Activated naive CD4-positive, alpha-beta T cell treated with anti-CD3 and anti-CD28 coated beads for 36 hours (primary cell): ENCODE measurements around the gene FBLN7. TPM values are rescaled to one million over a fixed set of nuclear protein-coding genes. Genes with fewer than 3 reads are reported as not detected.

Experiments used
- CTCF ChIA-PET: fragments of 350-600 bp; sonication (Branson Sonifier 250); formaldehyde crosslinking; loops from one replicate; lab custom pipeline; 2021; ENCODE audit warnings: antibody characterized with exemption; lab: Charles Lee
- DNase-seq: peaks from one replicate; pipeline ENCODE4 v3.0.0-alpha.2; 2020
- H3K27ac Mint-ChIP-seq: one replicate; pipeline ENCODE4 v1.8.0; 2021; ENCODE audit warnings: mild to moderate bottlenecking, mixed read lengths
- H3K27me3 Mint-ChIP-seq: one replicate; pipeline ENCODE4 v1.8.0; 2021; ENCODE audit warnings: low read depth, mixed read lengths
- H3K36me3 Mint-ChIP-seq: one replicate; pipeline ENCODE4 v1.8.0; 2021; ENCODE audit warnings: low read depth, mixed read lengths
- H3K4me1 Mint-ChIP-seq: one replicate; pipeline ENCODE4 v1.8.0; 2021; ENCODE audit warnings: low read depth, mixed read lengths
- H3K4me3 Mint-ChIP-seq: one replicate; pipeline ENCODE4 v1.8.0; 2021; ENCODE audit warnings: mild to moderate bottlenecking, moderate library complexity, mixed read lengths
- H3K9me3 Mint-ChIP-seq: one replicate; pipeline ENCODE4 v1.8.0; 2021; ENCODE audit warnings: mixed read lengths
- intact Hi-C: fragments of 100-400 bp; cut with micrococcal nuclease; formaldehyde crosslinking; loops from one replicate; pipeline ENCODE4 v1.15.1; 2023
- total RNA-seq, 2 experiments: library from RNA; stranded (reverse); gene quantifications; one replicate each; pipeline ENCODE4 v1.2.3, GENCODE V29; 2021

The FBLN7 gene
- total RNA-seq, 2 experiments from 2014 or later: 34.5 to 39.0 TPM

DNA sequence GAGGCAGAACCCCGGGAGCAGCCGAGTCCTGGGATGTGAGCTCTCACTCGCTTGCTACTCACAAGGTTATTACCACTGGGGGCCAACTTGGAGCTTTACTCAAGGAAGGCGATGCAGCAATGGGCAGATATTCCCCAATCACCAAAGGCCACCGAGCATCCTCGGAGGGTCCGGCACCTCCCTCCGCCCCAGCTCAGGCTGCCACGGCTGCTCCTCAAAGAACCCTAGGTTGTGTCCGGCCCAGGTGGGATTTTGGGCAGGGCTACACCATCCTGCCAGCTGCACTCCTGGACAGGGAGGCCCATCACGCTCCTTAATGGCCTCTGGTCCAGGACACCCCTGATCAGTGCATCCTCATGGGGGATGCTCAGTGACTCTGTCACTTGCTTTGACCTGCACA lies 24.8 kb downstream of the FBLN7 start:
- H3K4me1 Mint-ChIP-seq: peaks cover 13% of the 10 kb centered on the region
- H3K9me3 Mint-ChIP-seq: no peaks in the 10 kb centered on the region
- no peak overlapping the region for H3K4me3 Mint-ChIP-seq
- no peaks in the 10 kb centered on the region for H3K36me3 Mint-ChIP-seq
- H3K27me3 Mint-ChIP-seq: no peaks in the 10 kb centered on the region
- intact Hi-C loops: no loop called here
- H3K27ac Mint-ChIP-seq: no peak overlapping the region
- no peak for DNase-seq
- CTCF ChIA-PET: interaction anchor here (0.6 kb wide), 1 partner anchor 178 kb away, joined by 3 read pairs; no protein-coding TSS in a partner anchor

DNA sequence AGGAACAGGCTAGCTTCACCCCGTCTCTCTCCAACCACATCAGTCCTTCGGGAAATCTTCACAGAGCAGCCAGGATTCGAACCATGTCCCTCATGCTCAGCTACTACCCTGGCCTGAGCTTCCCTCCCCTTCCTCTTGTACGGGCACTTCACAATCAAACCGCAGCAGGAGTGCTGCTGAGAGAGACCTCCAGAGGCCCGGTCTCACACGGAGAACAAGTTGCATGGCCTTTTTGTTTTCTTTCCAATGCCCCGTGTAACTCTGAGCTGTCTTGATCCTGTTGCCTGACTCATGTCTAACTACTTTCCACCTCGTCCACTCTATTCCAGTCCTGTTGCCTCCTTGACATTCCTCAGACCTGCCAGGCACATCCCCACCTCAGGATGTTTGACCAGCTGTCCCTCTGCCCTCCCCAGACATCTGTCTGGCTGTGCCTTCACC lies 25.4 kb downstream of the FBLN7 start:
- intact Hi-C loops: no loop called here
- no peak for DNase-seq
- Mint-ChIP-seq H3K4me1 (peaks cover 14% of the 10 kb centered on the region), H3K4me3 (no peak overlapping the region), H3K27me3 (no peaks in the 10 kb centered on the region), H3K27ac (no peak overlapping the region), H3K9me3 (no peaks in the 10 kb centered on the region), H3K36me3 (no peaks in the 10 kb centered on the region)
- CTCF ChIA-PET: no interaction called here

DNA sequence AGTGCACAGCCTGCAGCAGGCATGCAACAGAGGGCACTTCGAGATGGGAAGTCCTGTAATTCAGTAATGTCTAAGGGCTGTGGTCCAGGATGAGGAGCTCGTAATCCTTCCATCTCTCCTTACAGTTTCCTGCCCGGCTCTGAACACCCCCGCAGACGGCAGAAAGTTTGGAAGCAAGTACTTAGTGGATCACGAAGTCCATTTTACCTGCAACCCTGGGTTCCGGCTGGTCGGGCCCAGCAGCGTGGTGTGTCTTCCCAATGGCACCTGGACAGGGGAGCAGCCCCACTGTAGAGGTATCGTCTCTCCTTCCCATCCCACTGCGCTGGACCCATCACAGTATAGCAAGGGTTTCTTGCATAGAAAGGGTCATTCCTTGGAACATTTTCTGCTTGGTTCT lies 26.7 kb downstream of the FBLN7 start:
- H3K27ac Mint-ChIP-seq: no peak overlapping the region
- CTCF ChIA-PET: no interaction called here
- H3K27me3 Mint-ChIP-seq: no peaks in the 10 kb centered on the region
- intact Hi-C loops: no loop called here
- H3K4me1 Mint-ChIP-seq: peaks cover 14% of the 10 kb centered on the region
- no peaks in the 10 kb centered on the region for H3K36me3 Mint-ChIP-seq
- no peak overlapping the region for H3K4me3 Mint-ChIP-seq
- H3K9me3 Mint-ChIP-seq: no peaks in the 10 kb centered on the region
- DNase-seq: no peak

DNA sequence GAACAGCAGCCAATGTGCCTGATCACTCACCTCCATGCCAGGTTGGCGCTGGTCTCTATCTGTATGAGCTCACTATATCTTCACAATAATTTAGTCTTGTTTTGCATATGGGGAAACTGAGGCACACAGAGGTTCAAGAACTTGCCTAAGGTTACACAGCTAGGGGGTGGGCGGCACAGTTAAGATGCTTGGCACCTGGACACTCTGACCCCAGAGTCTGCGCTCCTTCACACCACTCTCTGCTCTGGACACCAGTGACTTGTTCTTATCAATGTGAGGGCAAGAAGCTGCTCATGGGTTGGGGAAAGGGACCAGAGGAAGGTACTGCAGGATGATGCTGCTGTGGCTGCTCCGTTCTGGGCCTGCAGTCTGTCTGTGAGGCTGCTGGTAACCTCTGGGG lies 27.1 kb downstream of the FBLN7 start:
- Mint-ChIP-seq H3K4me3 (no peak overlapping the region), H3K27me3 (no peaks in the 10 kb centered on the region), H3K27ac (peak overlapping the region; percentile 9), H3K9me3 (no peaks in the 10 kb centered on the region), H3K36me3 (no peaks in the 10 kb centered on the region), H3K4me1 (peaks cover 13% of the 10 kb centered on the region)
- DNase-seq: no peak
- intact Hi-C loops: no loop called here
- CTCF ChIA-PET: no interaction called here

DNA sequence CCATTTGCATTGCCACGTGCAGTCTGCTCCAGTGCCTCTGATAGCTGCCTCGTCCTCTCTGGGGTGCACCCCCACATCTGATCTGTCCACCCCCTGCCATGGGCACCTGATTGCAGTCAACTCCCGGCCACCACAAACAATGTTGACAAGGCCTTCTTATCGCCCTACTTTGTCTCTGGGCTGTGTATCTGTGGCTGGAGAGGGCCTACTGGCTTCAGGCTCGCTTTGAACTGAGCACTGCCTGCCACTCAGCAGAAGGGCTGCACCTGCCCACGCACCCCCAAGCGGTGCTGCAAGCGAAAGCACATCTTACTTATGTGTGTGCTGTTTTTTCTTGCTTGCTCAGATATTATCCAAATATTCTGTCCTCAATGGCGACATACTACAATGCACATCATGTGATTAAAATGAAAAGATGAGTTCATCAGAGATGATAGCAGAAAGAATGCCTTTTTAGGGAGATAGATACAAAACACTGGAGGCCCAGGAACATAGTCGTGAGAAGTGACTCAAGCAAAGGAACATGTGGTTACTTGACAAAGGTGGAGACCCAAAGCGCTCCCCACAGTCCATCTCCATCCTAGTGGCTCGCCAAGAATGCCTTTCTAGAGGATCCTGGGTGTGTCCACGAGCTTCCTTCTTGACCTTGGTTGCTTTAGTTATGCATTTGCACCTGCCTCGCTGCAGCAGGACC lies 28.8 kb downstream of the FBLN7 start:
- H3K27ac Mint-ChIP-seq: no peak overlapping the region
- H3K9me3 Mint-ChIP-seq: no peaks in the 10 kb centered on the region
- H3K36me3 Mint-ChIP-seq: no peaks in the 10 kb centered on the region
- H3K27me3 Mint-ChIP-seq: no peaks in the 10 kb centered on the region
- H3K4me1 Mint-ChIP-seq: peaks cover 11% of the 10 kb centered on the region
- H3K4me3 Mint-ChIP-seq: no peak overlapping the region
- DNase-seq: peak; percentile 39
- intact Hi-C loops: no loop called here
- CTCF ChIA-PET: no interaction called here

DNA sequence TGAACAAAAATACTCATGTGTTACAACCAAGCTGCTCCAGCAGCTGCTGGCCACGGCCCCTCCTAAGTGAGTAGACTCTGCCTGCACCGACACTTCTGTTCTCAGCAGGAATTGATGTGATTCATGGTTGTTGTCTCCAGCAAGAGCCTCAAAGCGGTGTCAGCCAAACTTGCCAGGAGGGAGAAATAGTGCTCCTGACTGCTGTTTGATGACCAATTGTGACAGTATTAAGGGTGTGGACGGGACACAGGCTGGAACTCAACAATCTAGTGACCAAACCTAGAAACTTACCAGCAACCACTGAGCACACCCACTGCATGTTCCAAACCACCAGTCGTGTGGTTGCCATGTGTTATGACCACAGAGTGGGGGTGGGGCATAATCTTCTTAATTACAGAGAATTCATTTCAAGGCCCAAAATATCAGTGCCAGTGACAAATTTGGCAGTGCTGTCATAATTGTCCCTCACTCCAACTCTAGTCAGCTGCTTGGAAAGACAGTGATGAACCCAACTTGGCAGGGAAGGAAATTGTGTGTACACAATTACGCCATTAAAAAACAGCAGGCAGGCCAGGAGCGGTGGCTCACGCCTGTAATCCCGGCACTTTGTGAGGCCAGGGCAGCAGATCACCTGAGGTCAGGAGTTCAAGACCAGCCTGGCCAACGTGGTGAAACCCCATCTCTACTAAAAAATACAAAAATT lies 30.4 kb downstream of the FBLN7 start:
- DNase-seq: no peak

DNA sequence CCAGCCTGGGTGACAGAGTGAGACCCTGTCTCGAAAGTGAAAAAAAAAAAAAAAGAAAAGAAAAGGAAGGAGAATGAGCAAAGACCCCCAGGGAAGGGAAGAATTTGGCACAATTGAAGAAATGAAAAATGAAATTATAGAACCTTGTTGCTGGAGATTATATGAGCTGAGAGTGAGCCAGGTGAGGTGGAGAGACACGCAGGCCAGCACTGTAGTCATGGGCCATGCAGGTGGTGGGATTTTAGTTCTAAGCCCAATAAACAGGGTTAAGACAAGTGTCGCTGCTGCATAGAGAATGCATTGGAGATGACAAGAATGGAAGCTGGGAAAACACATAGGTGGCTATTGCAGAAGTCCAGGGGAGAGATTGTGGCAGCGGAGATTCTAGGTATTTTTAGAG lies 32.3 kb downstream of the FBLN7 start:
- Mint-ChIP-seq H3K27me3 (no peaks in the 10 kb centered on the region), H3K27ac (no peak overlapping the region), H3K4me1 (peaks cover 35% of the 10 kb centered on the region), H3K4me3 (no peak overlapping the region), H3K36me3 (no peaks in the 10 kb centered on the region), H3K9me3 (no peaks in the 10 kb centered on the region)
- intact Hi-C loops: no loop called here
- CTCF ChIA-PET: interaction anchor here (0.8 to 0.9 kb wide), 2 partner anchors 9 to 12 kb away, joined by 3 read pairs; no protein-coding TSS in a partner anchor
- no peak for DNase-seq

More for the DNA sequence above, 30.4 kb downstream of the FBLN7 start:
- intact Hi-C loops: no loop called here
- Mint-ChIP-seq H3K27ac (no peak overlapping the region), H3K27me3 (no peaks in the 10 kb centered on the region), H3K4me1 (peaks cover 20% of the 10 kb centered on the region), H3K9me3 (no peaks in the 10 kb centered on the region), H3K36me3 (no peaks in the 10 kb centered on the region), H3K4me3 (no peak overlapping the region)
- CTCF ChIA-PET: no interaction called here

DNA sequence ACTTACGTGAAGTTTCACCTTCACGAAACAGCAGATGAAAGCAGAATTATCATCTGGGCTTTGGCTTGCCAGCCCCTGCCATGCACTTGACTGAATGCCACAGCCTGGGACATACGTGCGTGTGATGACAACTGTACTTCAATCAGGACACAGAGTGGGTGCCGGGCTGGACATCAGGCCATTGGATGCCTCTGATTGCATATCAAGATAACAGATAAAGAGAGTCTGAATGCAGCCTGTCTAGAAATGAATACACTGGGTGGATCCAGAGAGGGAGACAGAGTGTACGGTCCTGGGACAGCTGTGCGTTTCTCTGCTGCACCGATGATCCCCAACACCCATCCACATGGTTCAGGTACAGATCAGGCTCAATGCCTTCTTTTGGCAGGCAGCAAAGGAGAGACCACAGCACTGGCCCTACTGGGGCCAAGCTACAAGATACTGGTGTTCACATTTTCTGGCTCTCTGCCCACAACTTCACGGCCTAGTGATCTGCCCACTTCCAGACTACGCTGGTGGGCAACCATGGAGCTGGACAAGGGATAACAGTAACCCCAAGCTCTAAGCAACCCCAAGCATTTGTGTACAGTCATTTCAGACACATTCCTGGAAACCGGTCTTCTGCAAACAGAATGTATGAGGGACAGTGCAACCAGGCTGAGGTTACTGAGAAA lies 35.6 kb downstream of the FBLN7 start:
- no peaks in the 10 kb centered on the region for H3K9me3 Mint-ChIP-seq
- CTCF ChIA-PET: interaction anchor here (1.4 kb wide), 1 partner anchor 52 kb away, joined by 3 read pairs; no protein-coding TSS in a partner anchor

DNA sequence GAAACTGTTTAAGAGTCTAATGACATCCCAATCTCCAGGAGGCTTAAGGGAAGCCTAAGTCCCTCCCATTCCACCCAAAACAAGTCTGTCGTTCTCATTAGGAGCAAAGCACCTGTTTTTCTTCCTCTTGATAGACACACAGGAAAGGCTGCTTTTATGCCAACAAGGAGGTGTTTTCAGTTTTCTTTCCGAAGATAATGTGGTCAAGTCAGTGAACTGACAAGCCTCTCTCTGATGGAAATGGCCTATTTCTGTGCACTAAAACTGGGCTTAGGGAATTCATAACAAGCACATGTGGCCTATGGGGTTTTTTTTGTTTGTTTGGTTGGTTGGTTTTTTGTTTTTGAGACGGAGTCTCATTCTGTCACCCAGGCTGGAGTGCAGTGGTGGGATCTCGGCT lies 36.2 kb downstream of the FBLN7 start:
- Mint-ChIP-seq H3K27me3 (no peaks in the 10 kb centered on the region), H3K4me1 (peaks cover 39% of the 10 kb centered on the region), H3K4me3 (no peak overlapping the region), H3K27ac (no peak overlapping the region), H3K36me3 (no peaks in the 10 kb centered on the region), H3K9me3 (no peaks in the 10 kb centered on the region)
- no peak for DNase-seq
- intact Hi-C loops: no loop called here
- CTCF ChIA-PET: no interaction called here

More for the DNA sequence above, 35.6 kb downstream of the FBLN7 start:
- intact Hi-C loops: loop anchor here (1.0 kb wide), 1 partner anchor 9 kb away; no protein-coding TSS in a partner anchor
- H3K36me3 Mint-ChIP-seq: no peaks in the 10 kb centered on the region
- DNase-seq: no peak
- H3K27me3 Mint-ChIP-seq: no peaks in the 10 kb centered on the region
- peak overlapping the region; percentile 24 for H3K4me3 Mint-ChIP-seq
- H3K27ac Mint-ChIP-seq: no peak overlapping the region
- H3K4me1 Mint-ChIP-seq: peaks cover 35% of the 10 kb centered on the region

DNA sequence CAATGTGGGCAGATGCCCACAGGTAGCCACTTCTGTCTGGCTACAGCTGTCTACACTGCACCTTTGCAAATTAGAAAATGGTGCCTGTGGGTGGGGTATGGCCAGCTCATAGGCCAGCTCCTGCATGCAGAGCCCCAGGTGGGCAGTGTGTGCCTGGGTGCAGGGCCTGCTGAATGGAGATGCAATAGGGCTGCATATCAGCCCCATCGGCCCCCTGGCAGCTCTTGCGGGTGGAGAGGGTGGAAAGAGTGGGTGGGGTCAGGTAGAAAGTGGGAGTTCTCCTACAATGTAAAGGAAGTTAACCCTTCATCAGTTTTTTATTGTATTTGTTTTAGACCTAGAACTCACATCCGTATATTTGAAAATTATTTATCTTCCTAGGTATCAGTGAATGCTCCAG lies 37.1 kb downstream of the FBLN7 start:
- CTCF ChIA-PET: interaction anchor here (1.6 kb wide), 1 partner anchor 15 kb away, joined by 4 read pairs; no protein-coding TSS in a partner anchor
- no peaks in the 10 kb centered on the region for H3K36me3 Mint-ChIP-seq
- H3K4me3 Mint-ChIP-seq: no peak overlapping the region

DNA sequence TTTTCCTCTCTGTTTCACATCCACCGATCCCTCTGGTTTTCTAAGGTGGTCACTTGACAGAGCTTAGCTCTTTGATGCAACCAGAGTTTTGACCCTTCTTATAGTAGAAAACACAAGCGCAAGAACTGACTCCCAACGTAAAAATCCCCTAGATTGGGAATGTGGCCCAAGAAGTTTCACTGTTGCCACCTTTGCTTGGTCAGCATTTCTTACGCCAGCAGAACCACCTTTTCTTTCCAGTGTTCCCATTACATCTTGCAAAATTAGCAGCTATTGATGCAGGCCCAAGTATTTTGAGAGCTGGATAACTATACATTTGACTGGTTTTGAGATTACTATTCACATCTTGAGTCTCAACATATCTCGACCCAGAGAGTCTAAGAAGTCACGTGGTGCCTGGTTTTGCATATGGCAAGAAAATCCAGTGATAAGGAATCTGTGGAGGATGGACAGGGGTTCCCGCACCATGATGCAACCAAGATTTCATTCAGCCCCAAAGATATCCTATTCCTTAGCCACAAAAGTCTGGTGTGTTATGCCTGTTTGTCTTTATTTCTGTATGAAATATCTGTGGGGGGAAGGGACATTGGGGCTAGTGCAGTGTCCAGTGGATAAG lies 37.9 kb downstream of the FBLN7 start:
- Mint-ChIP-seq H3K4me3 (no peak overlapping the region), H3K27ac (no peak overlapping the region), H3K4me1 (peaks cover 52% of the 10 kb centered on the region), H3K27me3 (no peaks in the 10 kb centered on the region), H3K36me3 (no peaks in the 10 kb centered on the region), H3K9me3 (no peaks in the 10 kb centered on the region)
- no peak for DNase-seq
- intact Hi-C loops: no loop called here
- CTCF ChIA-PET: interaction anchor here (0.6 to 1.6 kb wide), 3 partner anchors 15 to 138 kb away, joined by 4 to 5 read pairs (median 4); no protein-coding TSS in a partner anchor

More for the DNA sequence above, 37.1 kb downstream of the FBLN7 start:
- intact Hi-C loops: no loop called here
- H3K9me3 Mint-ChIP-seq: no peaks in the 10 kb centered on the region
- DNase-seq: no peak
- H3K4me1 Mint-ChIP-seq: peaks cover 48% of the 10 kb centered on the region
- no peak overlapping the region for H3K27ac Mint-ChIP-seq
- H3K27me3 Mint-ChIP-seq: no peaks in the 10 kb centered on the region
